ENCODE data around the gene AP3B1. TPM values are rescaled to one million over a fixed set of nuclear protein-coding genes. Genes with fewer than 3 reads are reported as not detected.
A peak's percentile ranks its signal among the peaks of the same experiment; 100 is the strongest.

AP3B1 gene
- total RNA-seq, 6 donors from 2014 or later = 25.7 to 66.9 (median 37.8) TPM

DNA sequence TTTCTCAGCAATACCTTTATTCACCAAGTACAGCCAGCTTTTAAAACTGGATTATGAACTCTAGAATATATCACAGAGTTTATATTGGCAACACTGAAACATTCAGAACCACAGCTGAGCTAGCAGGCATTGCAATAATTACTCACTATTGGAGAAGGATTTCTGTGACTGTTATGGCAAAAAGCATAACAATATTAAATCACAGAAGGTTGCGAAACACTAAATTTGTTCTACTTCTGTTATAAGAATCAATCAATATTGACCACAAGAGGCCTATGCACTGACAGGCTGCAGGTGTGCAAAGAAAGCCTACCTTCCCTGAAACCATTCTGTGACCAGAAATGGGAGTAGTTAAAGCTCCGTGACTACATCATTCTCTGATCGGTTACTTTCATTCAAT is 59.2 kb downstream of the AP3B1 start:
- TF ChIP-seq POLR2AphosphoS5 (IDR thresholded peaks at IDR 0.05) (no peak), POLR2A (IDR thresholded peaks at IDR 0.05) (no peak), EP300 (IDR thresholded peaks at IDR 0.05) (no peak)
- TF ChIP-seq, protein P1, sequence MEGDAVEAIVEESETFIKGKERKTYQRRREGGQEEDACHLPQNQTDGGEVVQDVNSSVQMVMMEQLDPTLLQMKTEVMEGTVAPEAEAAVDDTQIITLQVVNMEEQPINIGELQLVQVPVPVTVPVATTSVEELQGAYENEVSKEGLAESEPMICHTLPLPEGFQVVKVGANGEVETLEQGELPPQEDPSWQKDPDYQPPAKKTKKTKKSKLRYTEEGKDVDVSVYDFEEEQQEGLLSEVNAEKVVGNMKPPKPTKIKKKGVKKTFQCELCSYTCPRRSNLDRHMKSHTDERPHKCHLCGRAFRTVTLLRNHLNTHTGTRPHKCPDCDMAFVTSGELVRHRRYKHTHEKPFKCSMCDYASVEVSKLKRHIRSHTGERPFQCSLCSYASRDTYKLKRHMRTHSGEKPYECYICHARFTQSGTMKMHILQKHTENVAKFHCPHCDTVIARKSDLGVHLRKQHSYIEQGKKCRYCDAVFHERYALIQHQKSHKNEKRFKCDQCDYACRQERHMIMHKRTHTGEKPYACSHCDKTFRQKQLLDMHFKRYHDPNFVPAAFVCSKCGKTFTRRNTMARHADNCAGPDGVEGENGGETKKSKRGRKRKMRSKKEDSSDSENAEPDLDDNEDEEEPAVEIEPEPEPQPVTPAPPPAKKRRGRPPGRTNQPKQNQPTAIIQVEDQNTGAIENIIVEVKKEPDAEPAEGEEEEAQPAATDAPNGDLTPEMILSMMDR (IDR thresholded peaks at IDR 0.05) = no peak
- WGBS, 2 donors = 82 to 90% methylated on average over 3 of the region's 3 CpGs

DNA sequence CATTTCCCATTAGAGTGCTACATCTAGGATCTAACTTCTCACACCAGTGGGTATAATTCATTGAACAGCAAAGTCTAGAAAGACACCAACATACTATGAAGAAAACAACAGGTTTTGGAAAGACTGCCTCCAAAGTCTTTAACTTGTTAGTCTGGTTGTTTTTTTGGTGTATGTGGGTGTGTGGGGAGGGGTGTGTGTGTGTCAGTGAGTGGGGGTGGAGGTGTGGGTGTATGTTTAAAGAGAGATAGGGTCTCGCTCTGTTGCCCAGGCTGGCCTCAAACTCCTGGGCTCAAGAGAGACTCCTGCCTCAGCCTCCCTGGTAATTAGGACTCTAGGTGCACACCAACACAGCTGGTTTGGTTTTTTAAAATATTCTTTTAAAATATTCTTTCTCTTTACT is 59.7 kb downstream of the AP3B1 start:
- WGBS, 2 donors = 100% methylated on average over 1 of the region's 1 CpG
- no peaks in the 10 kb centered on the region for H3K4me1 ChIP-seq
- no peaks in the 10 kb centered on the region for H3K27me3 ChIP-seq
- ATAC-seq (ENCODE audit: low FRiP score in 2 of 2) (no peak), DNase-seq (no peak)
- TF ChIP-seq EP300 (IDR thresholded peaks at IDR 0.05) (no peak), POLR2A (IDR thresholded peaks at IDR 0.05) (no peak), POLR2AphosphoS5 (IDR thresholded peaks at IDR 0.05) (no peak)
- TF ChIP-seq, protein P1 (IDR thresholded peaks at IDR 0.05) = no peak
- no peak overlapping the region for H3K27ac ChIP-seq
- peaks cover 0 to 3% (median 0%) of the 10 kb centered on the region in 4 donors for H3K36me3 ChIP-seq
- H3K9me3 ChIP-seq = no peaks in the 10 kb centered on the region
- H3K4me3 ChIP-seq = no peak overlapping the region

More for the DNA sequence above, 59.2 kb downstream of the AP3B1 start:
- Histone ChIP-seq H3K4me1 (no peaks in the 10 kb centered on the region), H3K4me3 (no peak overlapping the region), H3K9me3 (no peaks in the 10 kb centered on the region), H3K27ac (no peak overlapping the region), H3K36me3 (peaks cover 0 to 3% (median 0%) of the 10 kb centered on the region in 4 donors), H3K27me3 (no peaks in the 10 kb centered on the region)
- no peak for ATAC-seq (ENCODE audit: low FRiP score in 2 of 2)
- DNase-seq = no peak

DNA sequence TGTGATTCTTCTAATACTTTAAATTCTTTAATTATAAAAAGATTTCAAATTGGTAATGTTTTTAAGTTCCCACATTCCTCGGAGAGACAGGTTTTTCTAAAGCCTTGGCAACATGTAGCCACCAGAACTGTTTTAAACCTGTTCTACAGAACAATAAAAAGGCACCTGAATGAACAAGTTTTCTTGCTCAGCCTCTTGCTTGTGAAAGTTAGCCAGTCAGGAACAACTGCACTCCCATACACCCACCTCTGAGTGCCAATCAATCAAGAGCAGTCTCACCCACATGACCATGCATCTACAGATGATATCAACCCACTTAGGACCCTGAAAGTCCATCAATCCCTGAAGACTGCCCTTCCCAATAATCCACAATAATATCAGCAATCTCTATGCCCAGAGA is 62.3 kb downstream of the AP3B1 start:
- 90% methylated on average over 1 of the region's 1 CpG for WGBS, 2 donors
- no peaks in the 10 kb centered on the region for H3K27me3 ChIP-seq
- no peak overlapping the region for H3K27ac ChIP-seq
- H3K4me3 ChIP-seq = no peak overlapping the region
- ATAC-seq (ENCODE audit: low FRiP score in 2 of 2) (no peak), DNase-seq (no peak)
- H3K36me3 ChIP-seq = peaks cover 0 to 2% (median 0%) of the 10 kb centered on the region in 4 donors
- no peaks in the 10 kb centered on the region for H3K4me1 ChIP-seq
- no peak for TF ChIP-seq EP300 (IDR thresholded peaks at IDR 0.05)
- TF ChIP-seq, protein P1 (IDR thresholded peaks at IDR 0.05) = no peak
- H3K9me3 ChIP-seq = no peaks in the 10 kb centered on the region

DNA sequence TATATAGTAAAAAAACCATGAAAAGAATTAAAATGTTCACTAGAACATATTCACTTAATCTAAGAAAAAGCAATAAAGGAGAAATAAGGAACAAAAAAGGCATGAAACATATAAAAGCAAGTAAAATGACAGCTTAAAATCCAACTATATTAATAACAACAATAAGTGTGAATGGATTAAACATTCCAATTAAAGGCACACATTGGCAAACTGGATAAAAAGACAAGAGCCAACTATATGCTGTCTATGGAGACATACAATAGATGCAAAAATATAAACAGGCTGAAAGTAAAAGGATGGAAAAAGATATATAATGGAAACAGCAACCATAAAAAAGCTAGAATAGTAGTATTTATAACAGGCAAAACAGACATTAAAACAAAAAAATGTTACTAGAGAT is 70.1 kb downstream of the AP3B1 start:
- H3K4me3 ChIP-seq = no peak overlapping the region
- no peak overlapping the region for H3K27ac ChIP-seq
- H3K9me3 ChIP-seq = peaks cover 0 to 4% (median 0%) of the 10 kb centered on the region in 4 donors
- no peaks in the 10 kb centered on the region for H3K27me3 ChIP-seq
- H3K4me1 ChIP-seq = no peaks in the 10 kb centered on the region
- ATAC-seq (ENCODE audit: low FRiP score in 2 of 2) = no peak
- TF ChIP-seq POLR2AphosphoS5 (IDR thresholded peaks at IDR 0.05) (no peak), POLR2A (IDR thresholded peaks at IDR 0.05) (no peak), EP300 (IDR thresholded peaks at IDR 0.05) (no peak)
- TF ChIP-seq, protein P1 (IDR thresholded peaks at IDR 0.05) = no peak
- peaks cover 0 to 23% (median 6%) of the 10 kb centered on the region in 4 donors for H3K36me3 ChIP-seq
- no peak for DNase-seq

DNA sequence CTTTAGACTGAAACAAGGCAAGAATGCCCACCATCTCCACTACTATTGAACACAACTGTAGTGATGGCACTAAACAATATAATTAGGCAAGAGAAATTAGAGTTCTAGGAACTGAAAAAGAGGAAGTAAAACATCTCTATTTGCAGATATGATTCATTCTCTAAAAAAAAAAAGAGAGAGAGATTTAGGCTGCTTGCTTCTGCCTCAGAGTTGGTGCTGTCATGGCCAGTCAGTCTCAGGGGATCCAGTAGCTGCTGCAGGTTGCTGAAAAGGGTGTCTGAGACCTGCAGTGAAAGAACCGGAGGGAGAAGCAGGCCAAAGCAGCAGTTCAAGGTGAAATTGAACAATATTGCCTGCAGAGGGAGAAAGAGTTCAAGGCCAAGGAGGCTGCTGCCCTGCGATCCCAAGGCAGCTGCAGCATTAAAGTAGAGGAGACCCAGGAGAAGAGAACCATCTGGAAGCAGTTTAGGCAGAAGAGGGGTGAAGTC is 72.5 kb downstream of the AP3B1 start:
- ATAC-seq (ENCODE audit: low FRiP score in 2 of 2) (peak in 1 of 2 donors; percentile 49), DNase-seq (no peak)
- no peak for TF ChIP-seq POLR2AphosphoS5 (IDR thresholded peaks at IDR 0.05)
- TF ChIP-seq, protein P1 (IDR thresholded peaks at IDR 0.05) = no peak
- TF ChIP-seq POLR2A (IDR thresholded peaks at IDR 0.05) = no peak
- TF ChIP-seq EP300 (IDR thresholded peaks at IDR 0.05) = no peak
- H3K27ac ChIP-seq = no peak overlapping the region
- H3K27me3 ChIP-seq = no peaks in the 10 kb centered on the region
- 85 to 96% methylated on average over 2 of the region's 2 CpGs for WGBS, 2 donors
- H3K4me1 ChIP-seq = no peaks in the 10 kb centered on the region
- H3K4me3 ChIP-seq = no peak overlapping the region
- peaks cover 0 to 4% (median 0%) of the 10 kb centered on the region in 4 donors for H3K9me3 ChIP-seq
- peaks cover 0 to 20% (median 6%) of the 10 kb centered on the region in 4 donors for H3K36me3 ChIP-seq

All from upper lobe of left lung (tissue), 6 donors.